HG02885 (cell line): ENCODE data around the gene PIGB.
A peak's percentile ranks its signal among the peaks of the same experiment; 100 is the strongest.
"Not testable (repeated sequence)": the region's sequence is repeated elsewhere in the genome, so short reads cannot be mapped to it uniquely, and the experiment has no call there.

Source experiments
- ATAC-seq: cut with Tn5 transposase; IDR thresholded peaks from one replicate; pipeline ENCODE4 v1.9.1; 2021; ENCODE audit warnings: mild to moderate bottlenecking; ENCODE audit not compliant: unreplicated experiment, poor library complexity

The PIGB gene

GRCh38 chr15:55366981-55367380 is 48.0 kb downstream of the PIGB start:
- ATAC-seq: no peak

GRCh38 chr15:55372701-55373440 is 53.8 kb downstream of the PIGB start:
- peak; percentile 66 for ATAC-seq

- no peak for ATAC-seq
Observed at GRCh38 chr15:55379095-55379494, 60.1 kb downstream of the PIGB start.

- no peak for ATAC-seq
Observed at GRCh38 chr15:55381595-55381994, 62.6 kb downstream of the PIGB start.

- ATAC-seq: no peak
Observed at GRCh38 chr15:55383687-55384086, 64.7 kb downstream of the PIGB start.

- ATAC-seq: no peak
Observed at GRCh38 chr15:55387027-55387426, 68.0 kb downstream of the PIGB start.

GRCh38 chr15:55389264-55389607 is 70.2 kb downstream of the PIGB start:
- ATAC-seq: no peak

GRCh38 chr15:55394694-55395093 is 75.7 kb downstream of the PIGB start:
- no peak for ATAC-seq

GRCh38 chr15:55398243-55398642 is 79.2 kb downstream of the PIGB start:
- ATAC-seq: no peak

- not testable (repeated sequence) for ATAC-seq
Observed at GRCh38 chr15:55400050-55400449, 81.0 kb downstream of the PIGB start.

- ATAC-seq: no peak
Observed at GRCh38 chr15:55401786-55402246, 82.8 kb downstream of the PIGB start.

GRCh38 chr15:55402707-55403106 is 83.7 kb downstream of the PIGB start:
- no peak for ATAC-seq

- peak; percentile 18 for ATAC-seq
Observed at GRCh38 chr15:55403531-55403930, 84.5 kb downstream of the PIGB start.
